Fibroblast of skin of left biceps (primary cell): ENCODE results near the gene RGL4.
"Not testable (repeated sequence)": the region's sequence is repeated elsewhere in the genome, so short reads cannot be mapped to it uniquely, and the experiment has no call there.

Source experiments
- DNase-seq, 2 experiments: peaks; one replicate each; pipeline ENCODE4 v3.0.0-alpha.2; 2013; ENCODE audit warnings: low read depth in 2 of 2

Gene RGL4, protein sequence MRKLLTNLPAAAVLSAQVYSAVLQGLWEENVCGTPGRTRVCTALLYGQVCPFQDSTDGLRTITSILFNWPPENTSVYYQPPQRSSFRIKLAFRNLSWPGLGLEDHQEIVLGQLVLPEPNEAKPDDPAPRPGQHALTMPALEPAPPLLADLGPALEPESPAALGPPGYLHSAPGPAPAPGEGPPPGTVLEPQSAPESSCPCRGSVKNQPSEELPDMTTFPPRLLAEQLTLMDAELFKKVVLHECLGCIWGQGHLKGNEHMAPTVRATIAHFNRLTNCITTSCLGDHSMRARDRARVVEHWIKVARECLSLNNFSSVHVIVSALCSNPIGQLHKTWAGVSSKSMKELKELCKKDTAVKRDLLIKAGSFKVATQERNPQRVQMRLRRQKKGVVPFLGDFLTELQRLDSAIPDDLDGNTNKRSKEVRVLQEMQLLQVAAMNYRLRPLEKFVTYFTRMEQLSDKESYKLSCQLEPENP

DNA sequence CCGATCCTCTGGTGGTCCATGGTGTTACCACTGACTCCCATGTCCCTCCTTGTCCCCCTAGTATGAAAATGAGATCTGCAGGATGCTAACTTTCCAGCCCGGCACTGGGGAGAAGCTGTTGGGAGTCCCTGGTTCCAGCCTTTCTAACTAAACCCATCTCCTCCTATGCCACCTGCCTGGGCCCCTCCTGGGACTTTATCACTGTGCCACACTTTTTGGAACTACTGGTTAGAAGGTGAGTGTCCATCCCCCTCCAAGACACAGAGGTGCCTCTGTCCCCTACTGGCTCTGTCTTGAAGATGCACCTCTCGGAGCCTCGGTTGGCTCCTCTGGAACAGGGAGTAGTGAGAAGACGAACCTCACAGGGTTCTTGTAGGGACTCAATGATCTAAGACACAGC, at the start of gene RGL4:
Gene RGL4, plus strand, starts transcription at position 301 of the 400 bp plus-strand sequence. CDS start 1,018 bp downstream, outside the sequence.
- no peak for DNase-seq

DNA sequence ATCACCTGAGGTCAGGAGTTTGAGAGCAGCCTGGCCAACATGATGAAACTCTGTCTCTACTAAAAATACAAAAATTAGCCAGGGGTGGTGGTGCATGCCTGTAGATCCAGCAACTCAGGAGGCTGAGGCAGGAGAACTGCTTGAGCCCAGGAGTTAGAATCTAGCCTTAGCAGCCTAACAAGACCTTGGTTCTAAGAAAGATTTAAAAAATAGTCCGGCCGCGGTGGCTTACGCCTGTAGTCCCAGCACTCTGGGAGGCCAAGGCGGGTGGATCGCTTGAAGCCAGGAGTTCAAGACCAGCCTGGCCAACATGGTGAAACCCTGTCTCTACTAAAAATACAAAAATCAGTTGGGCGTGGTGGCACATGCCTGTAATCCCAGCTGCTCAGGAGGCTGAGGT, 44.3 kb upstream of the RGL4 start:
- DNase-seq: not testable (repeated sequence)

DNA sequence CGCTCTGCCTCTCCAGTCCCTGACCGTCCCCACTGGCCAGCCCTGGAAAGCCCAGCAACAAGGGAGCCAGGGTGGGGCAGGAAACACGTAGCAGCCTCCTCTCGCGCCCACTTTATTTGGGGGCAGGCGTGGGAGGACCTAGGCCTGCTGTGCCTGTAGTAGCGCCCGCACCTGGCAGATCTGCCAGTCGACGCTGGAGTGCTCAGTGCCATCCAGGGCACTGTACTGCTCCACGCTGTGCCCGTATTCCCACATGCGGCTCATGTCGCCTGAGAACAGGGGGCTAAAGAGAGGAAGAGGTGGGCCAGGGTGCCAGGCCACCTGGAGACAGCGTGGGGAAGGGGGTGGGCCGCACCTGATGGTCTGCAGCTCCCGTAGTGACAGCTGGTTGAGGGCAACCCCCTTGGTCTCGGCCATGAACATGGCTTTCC, 41.7 kb upstream of the RGL4 start:
- DNase-seq: no peak

DNA sequence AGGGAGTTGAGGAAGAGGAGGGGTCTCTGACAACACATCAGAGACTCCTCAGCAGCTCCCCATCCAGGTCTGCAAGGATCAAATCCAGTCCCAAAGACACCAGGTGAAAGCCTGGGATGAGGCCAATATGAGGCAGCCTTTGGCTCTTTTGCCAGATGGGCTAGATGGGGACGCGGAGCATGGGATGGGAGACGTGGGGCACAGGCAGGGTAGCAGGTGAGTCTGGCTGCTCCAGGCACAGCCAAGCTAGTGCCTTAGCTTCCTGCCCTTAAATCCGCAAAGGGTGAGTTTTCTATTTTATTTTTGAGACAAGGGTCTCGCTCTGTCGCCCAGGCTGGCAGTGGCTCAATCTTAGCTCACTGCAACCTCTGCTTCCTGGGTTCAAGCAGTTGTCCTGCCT, 39.1 kb upstream of the RGL4 start:
- no peak for DNase-seq

DNA sequence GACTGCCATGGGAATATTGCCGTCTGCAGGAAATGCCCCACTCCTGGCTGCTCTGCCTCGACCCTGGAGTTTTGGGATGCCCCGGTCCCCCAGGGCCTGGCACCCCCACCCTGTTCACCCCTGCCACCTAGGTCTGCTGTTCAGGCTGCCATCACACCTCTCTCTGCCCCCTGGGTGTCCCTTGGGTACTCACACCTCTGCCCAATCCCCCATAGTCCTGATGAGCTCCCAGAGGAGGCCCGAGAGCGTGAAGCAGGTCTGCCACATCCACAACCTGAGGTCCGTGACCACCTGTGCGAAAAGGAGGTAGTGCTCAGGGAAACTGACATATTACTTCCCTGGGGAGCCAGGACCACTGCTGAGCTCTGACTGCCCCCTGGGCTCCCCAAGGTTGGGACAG, 38.5 kb upstream of the RGL4 start:
- no peak for DNase-seq

DNA sequence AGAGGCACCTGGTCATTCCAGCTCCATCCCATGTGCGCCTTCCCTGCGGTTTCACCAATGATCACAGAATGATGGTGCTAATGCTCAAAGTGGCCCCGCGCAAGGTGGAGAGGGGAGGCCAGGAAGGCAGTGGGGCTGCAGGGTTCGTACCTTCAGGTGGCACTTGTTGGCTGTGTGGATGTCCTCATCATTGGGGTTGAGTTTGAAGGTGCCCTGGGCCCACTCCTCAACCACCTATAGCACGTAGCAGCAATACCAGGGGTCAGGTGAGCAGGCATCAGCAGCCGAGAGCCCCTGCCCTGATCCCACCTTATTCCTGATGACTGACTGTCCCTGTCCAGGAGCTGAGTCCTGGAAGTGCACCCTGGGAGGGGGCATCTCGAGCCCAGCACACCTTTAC, 38.1 kb upstream of the RGL4 start:
- DNase-seq: no peak

DNA sequence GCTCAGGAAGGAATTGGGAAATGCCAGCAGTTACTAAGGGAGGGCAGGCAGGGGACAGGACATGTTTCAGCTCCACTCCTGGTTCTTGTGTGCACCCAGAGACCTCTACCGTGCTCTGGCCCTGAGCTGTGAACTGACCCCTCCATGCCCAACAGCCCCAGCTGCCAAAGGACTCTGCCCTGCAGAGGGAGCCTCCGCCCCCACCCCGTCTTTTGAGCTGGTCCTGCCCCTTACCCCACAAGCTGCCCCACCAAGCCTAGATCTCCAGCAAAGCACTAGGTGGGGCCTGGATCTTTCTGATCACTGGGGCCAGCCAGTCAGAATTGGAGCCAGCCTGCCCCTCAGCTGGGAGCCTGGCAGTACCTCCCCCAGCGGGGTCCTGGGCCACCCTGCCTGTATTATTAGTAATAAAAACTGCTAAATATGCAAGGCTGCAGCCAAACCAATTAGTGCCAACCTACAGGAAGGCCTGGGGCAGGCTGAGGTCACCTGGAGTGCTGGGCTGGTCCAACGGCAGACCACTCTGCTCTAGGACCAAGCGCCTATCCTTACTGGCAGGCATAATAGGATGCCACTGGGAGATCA, 34.8 kb upstream of the RGL4 start:
- DNase-seq: no peak

DNA sequence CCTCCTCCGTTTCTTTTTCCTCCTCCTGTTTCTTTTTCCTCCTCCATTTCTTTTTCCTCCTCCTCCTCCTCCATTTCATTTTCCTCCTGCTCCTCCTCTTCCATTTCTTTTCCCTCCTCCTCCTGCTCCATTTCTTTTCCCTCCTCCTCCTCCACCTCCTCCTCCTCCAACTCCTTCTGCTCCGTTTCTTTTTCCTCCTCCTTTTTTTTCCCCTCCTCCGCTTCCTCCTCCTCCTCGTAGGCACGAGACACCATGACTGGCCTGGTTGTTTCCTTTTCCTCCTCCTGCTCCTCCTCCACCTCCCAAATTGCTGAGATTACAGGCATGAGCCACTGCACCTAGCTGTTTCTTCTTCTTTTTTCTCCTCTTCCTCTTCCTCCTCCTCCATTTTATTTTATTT, 33.1 kb upstream of the RGL4 start:
- DNase-seq: no peak

DNA sequence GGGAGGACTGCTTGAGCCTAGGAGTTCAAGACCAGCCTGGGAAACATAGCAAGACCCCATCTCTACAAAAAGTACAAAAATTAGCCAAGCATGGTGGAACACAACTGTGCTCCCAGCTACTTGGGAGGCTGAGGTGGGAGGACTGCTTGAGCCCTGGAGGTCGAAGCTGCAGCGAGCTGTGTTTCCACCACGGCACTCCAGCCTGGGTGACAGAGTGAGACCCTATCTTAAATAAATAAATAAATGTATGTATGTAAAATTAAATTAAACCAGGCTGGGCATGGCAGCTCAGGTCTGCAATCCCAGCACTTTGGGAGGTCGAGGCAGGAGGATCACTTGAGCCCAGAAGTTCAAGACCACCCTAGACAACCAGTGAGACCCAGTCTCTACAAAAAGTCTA, 30.4 kb upstream of the RGL4 start:
- not testable (repeated sequence) for DNase-seq

DNA sequence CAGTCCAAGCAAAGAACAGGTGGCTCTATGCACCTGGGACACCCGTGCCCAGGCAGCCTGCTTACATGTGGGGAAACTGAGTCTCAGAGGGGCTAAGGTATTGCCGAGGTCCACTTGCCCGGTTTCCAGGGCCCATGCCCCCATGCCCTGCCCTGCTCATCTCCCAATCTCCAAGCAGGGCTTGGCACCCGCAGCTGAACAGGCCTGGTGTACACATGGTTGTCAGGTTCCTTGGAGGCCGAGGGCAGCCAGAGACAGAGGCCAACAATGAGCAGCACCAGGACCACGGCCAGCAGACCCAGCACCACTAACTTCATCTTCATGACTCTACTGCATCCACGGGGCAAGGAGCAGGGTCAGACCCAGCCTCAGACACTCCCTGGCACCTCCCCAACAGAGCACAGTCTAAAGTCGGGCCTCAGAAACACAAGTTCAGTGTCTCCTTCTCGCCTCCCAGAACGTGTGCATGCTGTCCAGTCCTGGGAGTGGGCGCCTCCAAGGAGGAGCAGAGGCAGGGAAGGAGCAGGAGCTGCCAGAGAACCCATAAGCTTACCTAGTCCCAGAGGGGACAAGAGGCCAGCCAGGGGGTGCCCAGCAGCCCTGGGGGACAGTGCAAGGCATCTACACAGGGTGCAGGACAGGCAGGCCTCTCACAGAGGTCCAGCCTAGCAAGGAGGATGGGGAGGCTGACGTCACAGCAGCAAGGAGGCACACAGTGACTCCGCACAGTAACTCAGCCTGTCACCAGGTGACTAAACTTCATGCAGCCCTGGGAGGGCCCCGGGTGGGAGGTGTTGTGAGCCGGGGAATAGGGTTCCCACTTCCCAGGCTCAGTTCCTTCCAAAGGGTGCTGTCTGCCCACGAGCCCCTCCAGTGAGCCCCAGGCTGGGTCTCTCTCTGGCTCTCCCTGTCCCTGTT, 20.2 kb upstream of the RGL4 start:
- DNase-seq: no peak

DNA sequence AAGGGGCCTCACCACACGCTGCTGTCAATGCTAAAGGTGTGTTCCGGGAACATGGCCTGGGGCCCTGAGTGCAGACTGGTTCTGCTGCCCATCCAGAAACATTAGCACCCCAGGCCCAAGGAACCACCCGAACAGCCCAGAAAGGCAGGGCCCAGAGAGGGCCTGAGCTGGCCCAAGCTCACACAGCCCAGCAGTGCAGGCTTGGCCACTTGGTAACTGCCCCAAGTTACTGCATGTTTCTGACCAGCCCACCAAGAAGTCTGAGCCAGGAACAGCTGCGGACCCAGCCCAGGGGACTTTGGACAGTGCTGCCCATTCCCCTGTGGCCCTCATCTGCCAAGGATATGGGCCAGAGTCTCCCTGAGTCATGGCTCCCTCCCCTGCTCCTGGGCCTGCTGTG, 19.4 kb upstream of the RGL4 start:
- DNase-seq: not testable (repeated sequence)

DNA sequence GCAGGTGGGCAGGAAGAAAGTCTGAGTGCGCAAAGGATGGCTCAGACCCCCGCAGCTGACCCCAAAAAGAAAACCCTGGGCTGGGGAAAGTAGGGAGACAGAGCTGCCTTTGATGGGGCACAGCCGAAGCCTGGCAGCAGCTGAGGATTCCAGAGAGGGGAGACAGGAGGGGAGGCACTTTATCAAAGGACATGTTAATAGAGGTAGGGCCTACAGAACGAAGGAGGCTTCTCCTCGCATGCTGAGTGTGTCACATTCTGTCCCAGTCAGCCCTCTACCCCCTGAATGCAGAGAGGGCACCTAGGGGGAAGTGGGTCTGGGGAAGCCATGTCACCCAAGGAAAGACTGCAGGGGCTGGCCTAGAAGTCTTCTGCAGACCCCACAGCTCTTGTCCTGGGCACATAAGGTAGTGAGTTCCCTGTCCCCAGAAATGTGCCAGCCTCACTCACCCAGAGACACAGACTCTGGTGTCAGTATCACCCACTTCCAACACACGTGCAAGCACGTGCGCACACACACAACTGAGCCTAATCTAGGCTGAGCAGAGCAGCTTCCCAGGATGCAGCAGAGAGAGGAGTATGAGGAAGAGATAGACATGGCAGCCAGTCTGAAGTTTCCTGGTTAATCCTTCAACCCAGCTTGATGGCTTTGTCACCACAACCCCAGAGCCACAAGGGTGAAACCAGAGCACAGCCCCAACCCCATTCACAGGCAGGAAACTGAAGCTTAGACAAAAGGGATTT, 18.3 kb upstream of the RGL4 start:
- DNase-seq: not testable (repeated sequence)

DNA sequence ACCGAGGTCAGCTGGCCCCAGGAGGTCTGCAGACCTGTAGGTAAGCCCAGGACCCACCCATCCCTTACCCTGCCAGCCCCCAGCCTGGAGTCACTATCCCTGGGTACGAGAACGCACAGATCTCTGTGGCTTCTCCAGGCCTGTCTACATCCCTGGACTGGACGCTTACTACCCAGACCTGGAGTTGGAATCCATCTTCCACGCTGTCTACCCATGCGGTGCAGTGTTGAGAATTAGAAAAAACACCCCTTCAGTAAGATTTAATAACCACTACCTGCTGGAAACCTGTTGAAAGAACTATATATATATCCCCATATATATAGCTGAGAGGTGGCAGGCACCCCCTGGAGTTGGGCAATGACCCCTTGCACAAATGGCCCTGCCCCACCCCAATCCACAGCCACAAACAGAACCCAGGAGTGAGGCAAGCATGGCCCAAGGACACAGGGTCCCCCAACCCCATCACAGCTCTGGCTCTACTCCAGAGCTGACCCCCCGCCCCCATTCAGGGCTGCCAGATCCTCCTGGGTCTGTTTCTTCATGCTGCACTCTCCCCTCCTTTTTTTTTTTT, 17.7 kb upstream of the RGL4 start:
- DNase-seq: no peak

DNA sequence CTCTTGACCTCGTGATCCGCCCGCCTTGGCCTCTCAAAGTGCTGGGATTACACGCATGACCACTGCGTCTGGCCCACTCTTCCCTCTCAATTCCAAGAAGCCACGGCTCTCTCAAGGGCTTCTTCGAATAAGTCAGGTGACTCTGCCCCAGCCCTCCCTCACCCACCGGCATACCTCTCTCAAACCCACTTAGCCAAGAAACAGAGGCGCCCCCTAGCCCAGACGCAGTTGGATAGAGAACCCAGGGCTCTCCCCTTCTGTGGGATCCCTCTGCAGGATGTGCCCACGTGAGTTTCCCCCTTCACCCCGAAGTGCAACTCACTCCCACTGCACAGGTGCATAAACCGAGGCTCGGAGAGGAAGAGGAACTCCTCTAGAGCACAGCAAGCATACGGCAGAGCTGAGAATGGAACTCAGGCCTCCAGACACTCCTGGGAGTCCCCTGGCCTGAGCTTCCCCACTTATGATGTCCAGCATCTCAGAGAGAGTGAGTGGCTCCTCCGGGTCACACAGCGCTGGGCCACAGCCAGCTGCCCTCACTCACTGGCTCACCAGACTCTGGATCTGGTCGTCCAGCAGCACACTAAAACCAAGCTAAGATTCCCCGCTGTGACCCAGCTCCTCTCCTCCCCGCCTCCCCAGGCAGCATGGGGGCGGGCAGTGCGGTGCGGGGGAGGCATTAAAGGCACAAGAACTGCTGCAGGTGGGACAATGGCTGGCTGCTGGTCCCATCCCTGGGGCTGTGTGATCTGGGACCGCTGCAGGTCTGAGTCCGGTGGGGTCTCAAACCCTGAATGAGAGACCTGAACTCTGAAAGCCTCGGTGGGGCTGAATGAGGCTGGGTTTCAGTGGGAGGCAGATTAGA, 16.8 kb upstream of the RGL4 start:
- DNase-seq: no peak

DNA sequence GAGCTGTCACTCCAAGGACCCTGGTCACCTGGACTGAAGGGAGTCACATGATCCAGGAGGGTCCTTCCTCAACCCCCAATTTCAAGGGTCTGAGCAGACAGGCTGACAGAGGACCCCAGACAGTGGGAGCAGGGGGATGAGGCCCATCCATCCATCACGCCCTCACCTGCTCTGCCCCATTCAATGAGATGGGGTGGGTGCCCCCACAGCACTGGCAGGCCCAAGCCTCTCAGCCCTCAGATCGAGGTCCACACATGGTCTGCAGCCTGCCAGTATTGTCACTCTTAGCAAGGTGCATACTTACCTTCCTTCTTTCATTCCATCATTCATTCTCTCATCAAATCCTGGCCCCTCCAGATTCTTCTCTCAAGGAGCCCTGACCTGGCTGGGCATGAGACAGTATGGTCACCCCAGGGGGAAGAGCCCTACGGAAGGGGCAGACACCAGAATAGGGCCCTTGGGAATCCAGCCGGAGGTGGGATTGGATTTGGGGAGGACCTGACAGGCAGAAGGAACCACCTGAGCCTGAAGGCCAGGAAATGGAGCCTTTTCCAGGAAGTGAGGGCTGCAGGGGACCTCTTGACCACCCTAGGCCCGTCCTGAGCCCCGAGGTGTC, 15.8 kb upstream of the RGL4 start:
- DNase-seq: not testable (repeated sequence)

DNA sequence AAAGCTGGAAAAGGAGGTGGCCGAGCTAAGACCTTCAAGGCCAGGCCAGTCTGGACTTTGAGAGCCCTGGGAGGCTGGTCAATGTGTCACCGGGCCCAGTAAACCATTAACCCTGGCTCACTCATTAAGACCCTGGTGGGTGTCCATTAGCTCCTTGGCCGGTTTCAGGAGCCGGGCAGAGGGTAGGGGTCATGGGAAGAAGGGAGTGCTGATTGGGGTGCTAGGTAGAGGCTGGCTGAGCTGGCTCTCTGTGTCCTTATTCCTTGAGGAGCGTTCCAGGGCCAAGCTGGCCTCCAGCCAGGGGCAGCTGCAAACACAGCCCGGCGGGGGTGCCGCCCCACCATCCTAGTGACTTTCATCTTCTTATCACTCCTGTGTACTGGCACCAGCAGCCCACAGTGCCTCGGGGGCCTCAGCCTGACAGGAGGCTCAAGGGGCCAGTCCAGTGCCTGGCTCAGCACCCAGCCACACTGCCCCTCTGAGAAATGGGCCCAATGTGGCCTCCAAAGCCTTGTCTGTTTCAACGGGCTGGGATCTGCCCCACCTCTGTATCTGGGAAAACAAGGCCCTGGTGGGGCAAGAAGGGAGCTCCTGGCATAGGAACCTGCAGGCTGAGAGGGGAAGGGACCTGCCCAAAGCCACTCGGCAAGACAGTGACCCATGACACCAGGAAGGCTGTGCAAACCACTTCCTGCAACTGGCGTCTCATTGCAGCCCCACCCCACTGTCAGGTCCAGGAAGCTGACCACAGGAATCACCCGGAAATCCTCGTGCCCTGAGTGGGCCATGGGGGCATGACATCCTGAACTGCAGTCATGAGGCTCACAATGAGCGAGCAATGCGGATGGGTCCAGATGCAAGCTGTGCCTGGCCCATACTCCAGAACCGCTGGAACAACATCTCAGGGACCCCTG, 15.1 kb upstream of the RGL4 start:
- no peak for DNase-seq

DNA sequence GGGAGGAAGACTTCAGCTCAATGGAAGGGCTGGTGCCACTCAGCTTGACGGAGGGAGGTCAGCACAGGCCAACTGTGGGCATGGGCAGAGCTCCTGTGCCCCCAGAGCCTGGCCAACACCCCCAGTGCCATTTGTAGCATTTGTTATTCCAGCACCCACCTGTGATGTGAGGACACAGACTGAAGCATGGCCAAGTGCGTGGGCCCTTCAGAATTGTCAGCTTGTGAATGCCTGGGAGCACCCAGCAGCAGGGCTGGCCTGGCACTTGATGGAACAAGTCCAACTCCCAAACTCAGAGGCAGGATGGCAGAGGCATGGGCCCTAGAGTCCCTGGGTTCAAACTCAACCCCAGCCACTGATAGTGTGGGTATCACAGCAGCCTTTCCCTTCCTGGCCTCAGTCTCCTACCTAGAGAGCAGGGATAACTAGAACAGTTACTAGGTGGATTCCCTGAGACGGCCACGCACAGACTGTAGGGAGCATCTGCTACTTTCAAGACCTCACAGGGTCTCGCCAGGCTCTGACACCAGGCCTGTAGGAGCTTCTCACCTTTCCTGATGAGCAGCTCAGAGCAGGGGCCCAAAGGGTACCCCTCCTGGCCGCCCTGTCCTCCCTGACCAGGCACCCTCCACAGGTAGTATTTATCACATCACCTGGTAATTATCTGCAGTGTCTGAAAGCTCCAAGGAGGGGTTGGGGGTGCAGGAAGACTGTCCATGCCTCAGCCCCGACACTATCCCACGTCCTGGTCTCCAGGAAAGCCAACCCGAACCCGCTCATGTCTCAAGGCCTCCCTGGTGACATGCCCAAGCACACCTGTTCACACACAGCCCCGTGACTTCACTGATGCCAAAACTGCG, 13.7 kb upstream of the RGL4 start:
- not testable (repeated sequence) for DNase-seq

DNA sequence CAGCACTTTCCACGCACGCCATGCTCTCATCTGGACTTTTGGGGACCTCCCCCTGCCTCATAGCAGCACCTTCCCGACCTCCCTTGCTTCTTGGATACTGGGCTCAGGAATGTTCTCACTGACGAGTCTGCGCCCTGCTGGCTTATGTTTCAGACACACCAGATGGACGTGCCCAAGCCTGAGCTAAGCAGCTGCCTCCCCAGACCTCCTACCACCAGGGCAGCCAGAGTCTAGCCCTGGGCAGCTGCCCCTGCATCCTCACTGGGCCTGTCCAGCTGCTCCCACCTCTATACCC, 13.2 kb upstream of the RGL4 start:
- DNase-seq: no peak
